NOMO-1 (cell line): ENCODE results near the gene UGT1A3.

ENCODE experiments used
- DNase-seq, 2 experiments: peaks; one replicate each; lab custom pipeline; 2025; ENCODE audit not compliant: unreplicated experiment in 2 of 2; lab: John Stamatoyannopoulos, UW

The UGT1A3 gene

DNA sequence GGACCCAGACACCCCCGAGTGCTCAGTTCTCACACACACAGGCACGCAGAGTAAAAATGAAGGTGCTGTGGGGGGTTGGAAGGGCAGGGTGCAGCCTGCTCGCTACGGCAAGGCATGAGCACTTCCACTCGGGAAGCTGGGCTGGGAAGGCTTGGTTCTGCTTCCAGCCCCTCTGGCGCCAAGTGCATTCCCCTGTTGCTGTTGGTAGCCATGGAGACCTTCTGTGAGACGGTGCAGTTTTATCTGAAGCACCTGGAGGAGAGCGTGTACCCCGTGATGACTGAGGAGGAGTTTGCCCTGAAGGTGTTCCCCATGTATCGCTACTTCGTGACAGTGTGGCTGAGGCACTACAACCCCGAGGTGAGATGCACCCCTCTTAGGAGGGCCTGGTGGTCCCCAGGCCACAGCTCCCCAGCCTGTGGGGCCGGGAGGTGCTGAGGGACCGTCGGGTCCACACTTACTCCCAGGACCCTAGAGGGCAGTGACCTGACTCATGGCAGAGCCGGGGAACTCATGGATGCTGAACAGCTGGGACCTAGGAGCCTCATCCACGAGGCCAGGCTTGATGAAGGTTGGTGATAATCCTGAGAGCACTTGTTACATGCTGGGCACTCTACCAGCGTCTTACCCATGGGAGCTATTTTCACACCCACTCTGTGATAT is 64.8 kb downstream of the UGT1A3 start:
- no peak for DNase-seq

GRCh38 chr2:233794128-233794658 is 65.4 kb downstream of the UGT1A3 start:
- DNase-seq = no peak

DNA sequence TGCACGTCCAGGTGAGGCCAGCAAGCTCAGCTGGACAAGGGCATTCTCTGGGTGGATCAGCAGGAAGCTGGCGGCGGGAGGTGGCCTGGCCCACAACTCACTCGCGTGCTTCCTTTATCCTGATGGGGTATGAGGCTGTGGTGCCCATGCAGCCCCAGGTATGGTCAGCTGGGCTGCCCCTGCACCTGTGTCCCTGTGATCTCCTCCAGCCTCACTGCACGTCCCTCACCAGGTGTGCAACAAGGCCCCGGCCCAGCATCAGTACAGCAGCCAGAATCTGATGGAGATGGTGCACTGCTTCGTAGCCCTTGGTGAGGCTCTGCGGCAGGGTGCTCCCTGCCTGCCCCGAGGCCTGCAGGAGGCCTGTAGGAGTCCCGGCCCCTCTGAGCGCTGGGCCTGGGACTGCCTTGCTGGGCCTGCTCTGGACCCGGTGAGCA is 66.9 kb downstream of the UGT1A3 start:
- no peak for DNase-seq

GRCh38 chr2:233796254-233796653 is 67.4 kb downstream of the UGT1A3 start:
- DNase-seq = no peak

DNA sequence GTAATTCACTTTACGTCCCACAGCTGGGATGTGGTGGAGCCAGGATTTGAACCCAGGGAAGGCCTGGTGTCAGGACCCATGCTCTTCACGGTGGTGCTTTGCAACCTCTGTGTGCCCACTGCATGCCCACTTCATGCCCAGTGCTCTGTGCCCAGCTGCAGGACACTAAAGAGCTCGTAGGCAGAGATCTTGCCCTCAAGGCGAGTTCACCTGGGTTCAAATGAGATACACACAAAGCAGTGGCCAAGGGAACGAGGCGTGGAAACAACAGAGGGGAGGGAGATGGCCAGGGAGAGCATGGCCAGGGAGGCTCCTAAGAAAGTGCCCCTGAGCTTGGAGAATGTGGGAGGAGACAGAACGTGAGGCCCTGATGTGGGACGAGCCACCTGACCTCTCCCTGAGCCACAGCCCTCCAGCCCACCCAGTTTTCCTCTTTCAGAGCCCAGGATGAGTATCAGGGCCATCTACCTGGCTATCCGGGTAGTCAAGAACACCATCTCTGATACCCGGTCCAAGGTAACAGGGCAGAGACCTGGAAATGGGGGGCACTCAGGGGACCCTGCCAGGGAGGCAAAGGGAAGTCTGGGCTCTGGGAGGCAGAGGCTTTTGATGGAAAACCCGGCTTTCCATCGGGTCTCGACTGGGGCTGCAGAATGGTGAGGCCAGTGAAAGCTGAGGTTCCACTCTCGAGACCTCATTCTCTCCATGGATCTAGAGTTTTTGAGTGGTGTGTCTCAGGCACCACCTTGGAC is 69.7 kb downstream of the UGT1A3 start:
- DNase-seq = no peak

GRCh38 chr2:233799087-233799665 is 70.3 kb downstream of the UGT1A3 start:
- DNase-seq = no peak

DNA sequence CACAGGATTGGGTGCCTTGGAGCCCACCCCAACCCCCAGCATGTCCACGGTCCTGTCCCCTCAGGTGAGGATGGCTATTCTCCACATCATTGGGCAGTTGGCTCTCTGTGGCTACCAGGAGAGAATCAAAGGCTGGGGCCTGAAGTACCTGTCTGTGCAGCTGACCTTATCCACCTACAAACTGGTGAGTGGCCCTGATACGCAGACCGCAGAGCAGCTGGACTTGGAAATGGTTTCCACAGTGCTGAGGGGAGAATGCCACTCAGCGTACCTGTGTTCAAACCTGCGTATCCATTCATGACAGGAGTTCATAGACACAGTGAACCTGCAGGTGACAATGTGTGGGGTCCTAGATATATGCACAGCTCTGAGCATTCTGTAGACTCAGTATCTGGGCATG is 70.9 kb downstream of the UGT1A3 start:
- DNase-seq = no peak

- DNase-seq = no peak
Observed at GRCh38 chr2:233800208-233800607, 71.4 kb downstream of the UGT1A3 start.

GRCh38 chr2:233801357-233802131 is 72.7 kb downstream of the UGT1A3 start:
- DNase-seq = no peak

GRCh38 chr2:233802132-233802815 is 73.4 kb downstream of the UGT1A3 start:
- DNase-seq = no peak

DNA sequence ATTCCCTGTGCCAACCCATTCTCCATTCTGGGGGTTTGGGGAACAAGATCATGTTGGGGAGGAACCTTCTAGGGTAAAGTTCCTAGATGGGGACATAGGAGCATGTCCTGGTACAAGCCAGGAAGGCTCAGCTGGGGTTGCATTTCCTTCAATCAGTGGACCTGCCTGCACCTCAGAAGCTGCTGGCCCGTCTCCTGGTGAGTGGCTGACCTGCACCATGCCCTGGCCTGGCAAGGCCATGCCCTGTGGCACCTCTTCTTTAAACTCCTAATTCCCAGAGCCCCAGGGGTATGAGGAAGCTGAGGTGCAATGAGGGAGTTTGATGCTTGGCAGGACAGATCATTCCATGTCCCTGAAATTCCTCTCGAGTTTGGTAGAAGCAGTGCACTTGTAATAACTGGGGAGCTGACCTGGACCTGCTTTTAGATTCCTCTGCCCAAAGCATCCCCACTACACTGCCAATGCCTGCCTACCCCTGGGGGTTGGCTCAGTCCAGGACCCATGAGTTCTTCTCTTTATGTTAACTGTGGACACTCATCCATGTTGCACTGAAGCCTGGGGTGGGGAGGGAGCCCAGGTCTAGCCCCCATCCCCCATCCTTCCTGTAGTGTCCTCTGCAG is 74.6 kb downstream of the UGT1A3 start:
- DNase-seq = no peak

DNA sequence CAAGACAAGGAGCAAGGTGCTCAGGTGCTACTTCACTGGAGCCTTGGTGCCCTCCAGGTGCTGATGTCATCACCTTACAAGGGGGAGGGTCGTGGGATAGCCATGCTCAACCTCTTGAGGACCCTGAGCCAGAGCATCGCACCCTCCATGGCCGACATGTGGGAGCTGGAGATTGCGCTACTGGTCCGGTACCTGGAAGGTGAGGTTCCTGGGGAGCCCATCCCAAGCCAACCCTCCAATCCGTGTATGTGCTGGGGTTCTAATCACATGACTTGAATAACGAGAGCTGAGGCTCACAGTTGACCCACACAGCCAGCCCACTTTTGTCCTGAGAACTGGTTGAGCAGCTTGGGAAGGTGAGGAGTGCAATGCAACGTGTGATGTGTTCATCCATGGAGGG is 75.2 kb downstream of the UGT1A3 start:
- no peak for DNase-seq

GRCh38 chr2:233807215-233807865 is 78.5 kb downstream of the UGT1A3 start:
- DNase-seq = no peak

GRCh38 chr2:233807966-233808935 is 79.4 kb downstream of the UGT1A3 start:
- DNase-seq = no peak

DNA sequence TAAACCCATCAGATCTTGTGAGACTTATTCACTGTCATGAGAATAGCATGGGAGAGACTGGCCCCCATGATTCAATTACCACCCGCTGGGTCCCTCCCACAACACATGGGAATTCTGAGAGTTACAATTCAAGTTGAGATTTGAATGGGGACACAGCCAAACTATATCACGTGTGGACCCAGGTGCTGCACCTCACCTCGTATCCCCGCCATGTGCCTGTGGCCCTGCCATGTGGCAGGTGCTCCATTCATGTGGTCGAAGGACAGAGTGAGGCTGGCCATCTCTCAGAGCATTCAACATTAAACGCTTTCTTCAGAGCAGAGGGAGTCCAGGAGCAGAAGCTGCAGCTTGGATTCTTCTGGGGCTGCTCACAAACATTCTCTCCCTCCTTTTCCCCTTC is 81.5 kb downstream of the UGT1A3 start:
- DNase-seq = no peak

GRCh38 chr2:233811087-233811486 is 82.2 kb downstream of the UGT1A3 start:
- no peak for DNase-seq

GRCh38 chr2:233811732-233812131 is 82.9 kb downstream of the UGT1A3 start:
- DNase-seq = no peak
